Lung (tissue), 12 donors: ENCODE measurements around the gene C1QTNF9B. TPM values are rescaled to one million over a fixed set of nuclear protein-coding genes. Genes with fewer than 3 reads are reported as not detected.
"Not testable (repeated sequence)": the region's sequence is repeated elsewhere in the genome, so short reads cannot be mapped to it uniquely, and the experiment has no call there.

Experiments
- ATAC-seq: fragments of 200-7000 bp; cut with Tn5 transposase; one replicate; pipeline ENCODE4 v1.9.1; 2020; ENCODE audit warnings: moderate number of reproducible peaks; ENCODE audit not compliant: insufficient read depth, low FRiP score
- DNase-seq, 3 donors: peaks; one replicate each; pipeline ENCODE4 v3.0.0-alpha.2; 2013 to 2017
- H3K27ac ChIP-seq, 2 donors: one replicate each; pipeline ENCODE4 v1.5.1; 2013; ENCODE audit warnings: mild to moderate bottlenecking in 2 of 2, moderate library complexity in 2 of 2, control low read depth in 1 of 2, inconsistent platforms in 1 of 2, low read depth in 1 of 2, low read length in 1 of 2
- H3K27me3 ChIP-seq, 3 donors: one replicate each; pipeline ENCODE4 v1.5.1; 2013; ENCODE audit warnings: low read length in 2 of 3; ENCODE audit not compliant: control insufficient read depth in 3 of 3, insufficient read depth in 3 of 3
- H3K36me3 ChIP-seq, 4 donors: one replicate each; pipeline ENCODE4 v1.5.1; 2013; ENCODE audit warnings: low read length in 4 of 4, mild to moderate bottlenecking in 1 of 4, moderate library complexity in 1 of 4; ENCODE audit not compliant: control insufficient read depth in 4 of 4, insufficient read depth in 4 of 4
- H3K4me1 ChIP-seq, 5 donors: one replicate each; pipeline ENCODE4 v1.5.1; 2013; ENCODE audit warnings: low read length in 5 of 5, mild to moderate bottlenecking in 2 of 5, moderate library complexity in 1 of 5; ENCODE audit not compliant: control insufficient read depth in 5 of 5, insufficient read depth in 5 of 5
- H3K4me3 ChIP-seq: one replicate; pipeline ENCODE4 v1.5.1; 2013; ENCODE audit warnings: mild to moderate bottlenecking, control low read depth, moderate library complexity
- H3K9ac ChIP-seq, 2 donors: one replicate each; pipeline ENCODE4 v1.5.1; 2013; ENCODE audit warnings: low read length in 2 of 2, control low read depth in 1 of 2; ENCODE audit not compliant: insufficient read depth in 1 of 2
- H3K9me3 ChIP-seq, 4 donors: one replicate each; pipeline ENCODE4 v1.5.1; 2013; ENCODE audit warnings: low read length in 3 of 4, mild to moderate bottlenecking in 1 of 4, moderate library complexity in 1 of 4; ENCODE audit not compliant: control insufficient read depth in 4 of 4, insufficient read depth in 3 of 4
- WGBS, 2 donors: extraction: QIAGEN DNeasy Blood & Tissue Kit; methylation state at CpG; one replicate each; pipeline ENCODE4 v1.1.7; 2013; 5-methylcytosine and 5-hydroxymethylcytosine counted together
- polyA plus RNA-seq, 2 donors: library from polyadenylated mRNA; stranded (reverse); fragments of 200-250 nt; gene quantifications; one replicate each; pipeline ENCODE4 v1.2.1, GENCODE V29; 2013
- total RNA-seq, 2 donors: library from RNA; depleted of rRNA in 1 of 2; stranded (reverse); fragments of >200 nt in 1 of 2; gene quantifications; one replicate each; pipeline ENCODE4 v1.2.1, GENCODE V29; 2014 to 2021
- TF ChIP-seq, protein P1 (sequence below): IDR thresholded peaks from 2 replicates; pipeline ENCODE4 v1.5.1; 2012; ENCODE audit warnings: mild to moderate bottlenecking; ENCODE audit errors: control extremely low read depth, extremely low read depth
- donor health status: control.
- donor health status: control.
- donor health status: Bipolar disorder and iron deficiency.
- donor health status: healthy.
- donor health status: DM: yes; HTN: yes; CAD: no.

C1QTNF9B gene
- total and polyA plus RNA-seq, 4 donors: 0.21 TPM; not detected in 3

GRCh38 chr13:23898101-23898500 is 799 bp upstream of the C1QTNF9B start:
- Histone ChIP-seq H3K9me3 (peaks cover 0 to 3% (median 0%) of the 10 kb centered on the region in 4 donors), H3K4me3 (no peak overlapping the region), H3K27me3 (peaks cover 0 to 13% (median 8%) of the 10 kb centered on the region in 3 donors), H3K9ac (no peak overlapping the region), H3K4me1 (peaks cover 0 to 15% (median 2%) of the 10 kb centered on the region in 5 donors), H3K36me3 (no peaks in the 10 kb centered on the region), H3K27ac (no peak overlapping the region)
- ATAC-seq: peak; percentile 22
- peak; percentile 70 to 90 (median 73) for DNase-seq
- 61 to 66% methylated on average over 8 of the region's 8 CpGs for WGBS, 2 donors
- TF ChIP-seq, protein P1, sequence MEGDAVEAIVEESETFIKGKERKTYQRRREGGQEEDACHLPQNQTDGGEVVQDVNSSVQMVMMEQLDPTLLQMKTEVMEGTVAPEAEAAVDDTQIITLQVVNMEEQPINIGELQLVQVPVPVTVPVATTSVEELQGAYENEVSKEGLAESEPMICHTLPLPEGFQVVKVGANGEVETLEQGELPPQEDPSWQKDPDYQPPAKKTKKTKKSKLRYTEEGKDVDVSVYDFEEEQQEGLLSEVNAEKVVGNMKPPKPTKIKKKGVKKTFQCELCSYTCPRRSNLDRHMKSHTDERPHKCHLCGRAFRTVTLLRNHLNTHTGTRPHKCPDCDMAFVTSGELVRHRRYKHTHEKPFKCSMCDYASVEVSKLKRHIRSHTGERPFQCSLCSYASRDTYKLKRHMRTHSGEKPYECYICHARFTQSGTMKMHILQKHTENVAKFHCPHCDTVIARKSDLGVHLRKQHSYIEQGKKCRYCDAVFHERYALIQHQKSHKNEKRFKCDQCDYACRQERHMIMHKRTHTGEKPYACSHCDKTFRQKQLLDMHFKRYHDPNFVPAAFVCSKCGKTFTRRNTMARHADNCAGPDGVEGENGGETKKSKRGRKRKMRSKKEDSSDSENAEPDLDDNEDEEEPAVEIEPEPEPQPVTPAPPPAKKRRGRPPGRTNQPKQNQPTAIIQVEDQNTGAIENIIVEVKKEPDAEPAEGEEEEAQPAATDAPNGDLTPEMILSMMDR: no peak

GRCh38 chr13:23894746-23895145 is 2.6 kb downstream of the C1QTNF9B start:
- H3K4me1 ChIP-seq: peaks cover 0 to 15% (median 2%) of the 10 kb centered on the region in 5 donors
- WGBS, 2 donors: 92 to 95% methylated on average over 10 to 12 of the region's 12 CpGs
- not testable (repeated sequence) for DNase-seq

DNA sequence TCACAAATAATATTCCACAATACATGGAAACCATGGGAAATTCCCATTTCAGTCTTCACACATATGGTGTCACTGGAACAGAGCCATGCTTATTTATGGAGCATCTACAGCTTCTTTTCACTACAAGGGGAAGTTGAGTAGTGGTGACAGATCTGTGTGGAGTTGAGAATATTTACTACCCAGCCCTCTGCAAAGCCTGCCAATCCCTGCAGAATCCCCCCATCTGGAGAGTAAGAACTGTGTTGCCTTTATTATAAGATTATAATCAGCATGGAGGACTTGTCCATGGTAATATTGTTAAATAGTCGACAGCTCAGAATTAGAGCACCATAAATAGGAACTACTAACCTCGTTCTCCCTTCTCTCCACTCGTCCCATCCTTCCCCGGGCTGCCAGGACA is 3.5 kb downstream of the C1QTNF9B start:
- not testable (repeated sequence) for H3K4me3 ChIP-seq, H3K36me3 ChIP-seq, H3K27ac ChIP-seq, DNase-seq, H3K9ac ChIP-seq, H3K27me3 ChIP-seq, H3K9me3 ChIP-seq, ATAC-seq
- peaks cover 0 to 11% (median 2%) of the 10 kb centered on the region in 5 donors for H3K4me1 ChIP-seq
- WGBS, 2 donors: 80 to 86% methylated on average over 2 to 4 of the region's 4 CpGs

More at GRCh38 chr13:23894746-23895145, 2.6 kb downstream of the C1QTNF9B start:
- H3K4me3 ChIP-seq, ATAC-seq, H3K27me3 ChIP-seq, H3K9ac ChIP-seq, H3K9me3 ChIP-seq, H3K36me3 ChIP-seq, H3K27ac ChIP-seq: not testable (repeated sequence)

- no peaks in the 10 kb centered on the region for H3K9me3 ChIP-seq
Observed at GRCh38 chr13:23889615-23890607, 7.4 kb downstream of the C1QTNF9B start.

More at GRCh38 chr13:23889615-23890607, 7.4 kb downstream of the C1QTNF9B start:
- Histone ChIP-seq H3K4me3 (peak overlapping the region; percentile 98), H3K36me3 (peaks cover 0 to 2% (median 1%) of the 10 kb centered on the region in 4 donors), H3K9ac (peak overlapping the region in 1 of 2 donors; percentile 33), H3K27me3 (no peaks in the 10 kb centered on the region), H3K4me1 (peaks cover 0 to 16% (median 2%) of the 10 kb centered on the region in 5 donors), H3K27ac (peak overlapping the region in 1 of 2 donors; percentile 43)
- DNase-seq: no peak
- TF ChIP-seq, protein P1: no peak
- 39 to 45% methylated on average over 15 of the region's 15 CpGs for WGBS, 2 donors
- no peak for ATAC-seq
